NCI-H524 (cell line): ENCODE data around the gene APBA2.

ENCODE experiments used
- DNase-seq, 2 experiments: peaks; one replicate each; lab custom pipeline; 2025; lab: John Stamatoyannopoulos, UW

The APBA2 gene

DNA sequence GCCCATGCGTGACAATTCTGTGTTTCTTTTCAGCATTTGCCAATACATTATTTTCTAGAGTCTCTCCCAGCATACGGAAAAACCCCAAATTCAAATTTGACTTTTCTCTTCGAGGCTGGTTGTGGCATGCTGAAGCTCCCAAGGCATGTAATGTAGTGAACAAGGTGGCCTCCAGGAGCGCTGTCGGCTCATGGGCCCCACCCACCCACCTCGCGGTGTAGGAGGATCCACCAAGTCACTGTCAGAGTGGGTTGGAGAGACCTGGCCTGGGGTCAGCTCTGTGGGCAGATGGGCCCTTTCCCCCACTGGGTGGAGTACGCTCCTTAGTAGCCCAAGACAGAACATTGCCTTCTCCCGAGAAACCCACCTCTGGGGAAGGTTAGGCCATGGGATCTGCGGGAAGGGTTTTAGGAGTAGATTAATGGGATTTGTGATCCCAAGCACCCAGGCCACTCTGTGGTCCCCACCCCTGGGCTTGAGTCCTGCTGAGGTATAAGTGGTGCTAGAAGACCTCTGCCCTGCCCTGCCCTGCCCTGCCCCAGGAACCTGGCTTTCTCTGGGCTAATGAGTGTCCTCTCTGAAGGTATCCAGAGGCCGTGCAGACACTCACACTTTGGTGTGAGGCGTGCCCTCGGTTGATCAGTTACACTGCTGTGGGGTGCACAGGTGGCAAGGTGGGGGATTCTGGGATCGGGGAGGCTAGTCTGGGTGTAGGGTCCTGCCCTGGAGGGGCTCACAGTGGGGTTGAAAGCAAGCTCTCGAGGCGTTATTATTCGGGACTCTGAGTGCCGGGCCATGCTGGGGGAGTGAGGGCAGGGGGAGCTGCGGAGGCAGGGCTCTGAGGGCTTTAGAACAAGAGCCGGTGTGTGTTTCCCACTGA, 97.9 kb downstream of the APBA2 start:
- DNase-seq = no peak

DNA sequence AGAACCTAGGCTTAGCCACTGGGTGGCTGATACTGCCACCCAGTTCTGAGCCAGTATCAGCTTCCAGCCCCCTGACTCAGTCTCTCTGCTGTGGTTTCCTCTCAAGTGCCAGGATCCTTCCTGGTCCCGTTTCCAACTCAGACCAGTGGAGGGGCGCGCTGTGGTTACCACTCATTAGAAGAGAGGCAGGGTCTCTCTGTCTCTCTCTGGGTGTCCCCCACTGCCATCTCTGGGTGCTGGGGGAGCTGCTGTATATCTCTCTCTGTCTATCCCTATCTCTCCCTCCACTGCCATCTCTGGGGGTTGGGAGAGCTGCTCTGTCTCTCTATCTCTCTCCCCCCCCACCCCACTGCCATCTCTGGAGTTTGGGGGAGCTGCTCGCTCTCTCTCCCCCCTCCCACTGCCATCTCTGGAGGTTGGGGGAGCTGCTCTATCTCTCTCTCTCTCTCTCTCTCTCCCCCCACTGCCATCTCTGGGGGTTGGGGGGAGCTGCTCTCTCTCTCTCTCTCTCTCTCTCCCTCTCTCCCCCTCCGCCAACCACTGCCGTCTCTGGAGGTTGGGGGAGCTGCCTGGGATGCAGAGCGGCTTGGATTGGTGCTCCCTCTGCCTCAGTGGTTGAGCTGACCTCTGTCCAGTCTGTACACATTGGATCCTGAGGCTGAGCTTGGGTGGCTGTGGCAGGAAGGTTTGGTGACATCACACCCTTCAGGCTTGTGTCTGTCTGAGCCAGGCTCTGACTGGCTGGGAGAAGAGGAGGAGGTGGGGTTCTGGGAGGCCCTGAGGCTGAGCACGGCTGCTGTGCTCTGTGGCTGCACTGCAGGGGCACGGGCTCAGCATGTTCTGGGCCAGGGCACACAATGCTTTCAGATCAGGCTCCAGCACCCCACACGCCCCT, 98.9 kb downstream of the APBA2 start:
- DNase-seq = peak; percentile 41 to 71

DNA sequence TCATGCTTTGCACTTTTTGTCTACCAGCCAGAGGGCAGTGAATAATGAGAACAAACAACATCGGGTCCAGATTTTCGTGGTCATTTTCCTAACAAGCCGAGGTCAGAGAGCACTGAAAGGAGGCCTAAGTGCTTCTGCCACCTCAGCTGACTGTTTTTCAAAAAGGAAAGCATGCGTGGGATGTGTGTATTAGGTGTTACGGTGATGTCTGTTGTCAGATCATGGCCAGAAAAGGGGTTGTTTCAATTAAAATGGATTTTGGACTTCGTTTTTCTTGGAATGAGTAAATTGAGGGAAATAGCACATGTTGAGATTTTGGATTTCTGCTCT, 99.5 kb downstream of the APBA2 start:
- no peak for DNase-seq

DNA sequence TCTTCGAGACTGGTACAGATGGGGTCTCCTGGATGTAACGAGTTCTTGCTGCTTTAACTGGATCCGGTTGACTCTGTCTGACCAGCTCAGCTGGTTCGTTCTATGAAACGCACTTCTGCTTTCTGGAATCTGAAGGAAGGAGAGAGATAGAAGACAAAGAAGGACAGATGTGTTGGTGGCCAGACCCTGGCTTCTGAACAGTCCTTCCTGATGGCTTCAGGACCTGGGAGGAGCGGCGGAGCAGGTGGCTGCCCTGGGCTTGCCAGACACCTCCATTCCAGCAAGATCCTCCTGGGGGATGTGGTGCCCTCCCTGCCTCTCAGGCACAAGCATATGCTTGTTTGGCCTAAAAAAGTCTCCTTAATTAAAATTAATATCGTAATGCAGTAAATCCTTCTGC, 99.9 kb downstream of the APBA2 start:
- peak; percentile 10 to 56 for DNase-seq

DNA sequence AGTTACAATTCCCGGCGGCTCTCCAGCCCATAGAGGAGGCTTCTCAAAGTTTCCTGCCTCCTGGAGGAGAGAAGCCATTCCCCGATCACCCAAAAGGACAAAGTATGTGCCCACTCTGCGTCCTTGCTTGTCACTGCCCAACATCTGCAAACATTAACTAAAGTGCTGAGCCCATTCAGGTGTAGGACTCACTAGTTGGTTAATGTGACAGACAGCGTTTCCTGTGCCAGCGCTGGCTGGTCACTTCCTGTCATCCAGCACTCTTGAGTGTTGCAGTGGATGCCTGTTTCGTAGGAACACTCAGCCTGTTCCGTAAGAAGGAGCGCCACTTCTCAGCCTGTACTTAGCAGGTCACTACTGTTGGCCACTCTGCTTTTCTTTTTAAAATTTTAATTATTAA, 100.3 kb downstream of the APBA2 start:
- no peak for DNase-seq

DNA sequence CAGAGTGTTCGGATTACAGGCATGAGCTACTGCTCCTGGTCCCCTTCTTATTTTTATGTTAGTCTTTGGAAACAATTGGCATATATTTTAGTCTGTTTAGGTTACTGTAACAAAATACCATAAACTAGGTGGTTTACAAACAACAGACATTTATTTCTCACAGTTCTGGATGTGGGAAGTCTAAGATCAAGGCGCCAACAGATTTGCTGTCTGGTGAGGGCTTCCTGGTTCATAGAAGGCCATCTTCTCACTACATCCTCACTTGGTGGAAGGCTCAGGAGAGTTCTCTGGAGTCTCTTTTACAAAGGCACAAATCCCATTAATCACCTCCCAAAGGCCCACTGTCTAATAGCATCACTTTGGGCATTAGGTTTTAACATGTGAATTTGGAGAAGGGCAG, 101.0 kb downstream of the APBA2 start:
- DNase-seq = no peak

DNA sequence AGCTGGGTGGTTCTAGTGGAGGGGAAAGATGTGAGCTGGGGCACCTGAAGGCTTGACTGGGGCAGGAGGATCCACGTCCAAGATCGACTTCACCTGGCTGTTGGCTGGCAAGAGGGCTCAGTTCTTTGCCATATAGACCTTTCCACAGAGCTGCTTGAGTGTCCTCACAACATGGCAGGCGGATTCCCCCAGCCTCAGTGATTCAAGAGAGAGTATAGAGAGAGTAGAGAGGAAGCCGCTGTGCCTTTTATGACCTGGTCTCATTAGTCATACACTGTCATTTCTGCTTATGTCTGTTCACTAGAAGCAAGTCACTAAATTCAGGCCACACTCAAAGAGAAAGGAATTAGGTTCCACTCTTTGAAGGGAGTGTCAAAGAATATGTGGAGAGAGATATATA, 101.6 kb downstream of the APBA2 start:
- DNase-seq = no peak

DNA sequence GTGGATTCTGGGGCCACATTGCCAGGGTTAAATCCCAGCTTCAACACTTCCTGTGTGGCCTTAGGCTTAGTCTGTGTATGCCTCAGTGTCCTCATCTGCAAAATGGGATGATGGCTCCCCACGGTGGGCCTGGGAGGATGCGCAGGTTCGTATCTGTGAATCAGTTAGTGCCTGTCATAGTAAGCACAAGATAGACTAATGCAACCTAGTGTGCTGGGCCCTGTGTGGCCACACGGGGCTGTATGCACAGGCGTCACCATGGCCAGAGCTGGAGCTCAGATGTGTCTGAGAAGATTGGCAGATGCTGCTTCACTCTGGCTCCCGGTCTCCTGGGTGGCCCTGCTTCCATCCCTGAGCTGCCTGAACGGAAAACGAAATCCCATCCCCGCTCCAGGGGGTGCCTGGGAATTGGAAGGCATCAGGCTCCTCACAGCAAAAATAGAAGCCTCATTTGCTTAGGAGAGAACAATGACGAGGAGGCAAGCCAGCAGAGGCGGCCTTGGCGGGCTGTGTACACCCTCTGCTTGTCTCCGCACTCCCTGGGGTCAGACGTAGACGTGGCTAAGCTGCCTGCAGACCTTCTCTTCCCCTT, 103.6 kb downstream of the APBA2 start:
- no peak for DNase-seq

DNA sequence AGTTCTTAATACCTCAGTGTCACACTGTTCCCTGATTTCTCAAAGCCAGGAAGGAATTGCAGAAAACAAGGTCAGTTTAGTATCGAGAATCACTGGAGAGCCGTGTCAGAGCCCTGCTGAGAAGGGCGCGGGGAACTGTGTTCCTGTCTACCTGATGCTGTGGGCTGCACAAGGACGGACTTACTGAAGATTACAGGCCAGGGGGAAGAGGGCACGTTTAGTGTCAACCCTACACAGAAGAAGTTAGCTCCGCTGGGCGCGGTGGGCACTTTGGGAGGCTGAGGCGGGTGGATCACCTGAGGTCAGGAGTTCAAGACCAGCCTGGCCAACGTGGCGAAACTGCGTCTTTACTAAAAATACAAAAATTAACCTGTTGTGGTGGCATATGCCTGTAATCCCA, 104.1 kb downstream of the APBA2 start:
- DNase-seq = no peak

DNA sequence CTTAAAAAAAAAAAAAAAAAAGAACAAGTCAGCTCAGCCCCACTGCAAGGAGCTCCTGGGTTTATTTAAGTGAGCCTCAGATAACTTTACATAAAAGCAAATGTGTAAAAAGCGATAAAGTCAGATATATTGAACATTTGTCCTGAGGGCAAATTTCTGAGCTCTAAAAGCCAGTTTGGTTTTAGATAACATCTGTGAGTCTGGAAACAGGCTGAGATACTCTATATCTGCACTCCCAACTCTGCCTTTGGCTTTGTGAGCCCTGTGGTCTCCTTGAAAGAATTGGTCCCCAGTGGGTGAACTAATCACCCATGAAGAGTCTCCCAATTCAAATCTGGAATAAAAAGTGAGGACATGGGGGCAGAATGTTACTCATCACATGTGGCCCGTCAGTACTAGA, 104.6 kb downstream of the APBA2 start:
- DNase-seq = no peak

DNA sequence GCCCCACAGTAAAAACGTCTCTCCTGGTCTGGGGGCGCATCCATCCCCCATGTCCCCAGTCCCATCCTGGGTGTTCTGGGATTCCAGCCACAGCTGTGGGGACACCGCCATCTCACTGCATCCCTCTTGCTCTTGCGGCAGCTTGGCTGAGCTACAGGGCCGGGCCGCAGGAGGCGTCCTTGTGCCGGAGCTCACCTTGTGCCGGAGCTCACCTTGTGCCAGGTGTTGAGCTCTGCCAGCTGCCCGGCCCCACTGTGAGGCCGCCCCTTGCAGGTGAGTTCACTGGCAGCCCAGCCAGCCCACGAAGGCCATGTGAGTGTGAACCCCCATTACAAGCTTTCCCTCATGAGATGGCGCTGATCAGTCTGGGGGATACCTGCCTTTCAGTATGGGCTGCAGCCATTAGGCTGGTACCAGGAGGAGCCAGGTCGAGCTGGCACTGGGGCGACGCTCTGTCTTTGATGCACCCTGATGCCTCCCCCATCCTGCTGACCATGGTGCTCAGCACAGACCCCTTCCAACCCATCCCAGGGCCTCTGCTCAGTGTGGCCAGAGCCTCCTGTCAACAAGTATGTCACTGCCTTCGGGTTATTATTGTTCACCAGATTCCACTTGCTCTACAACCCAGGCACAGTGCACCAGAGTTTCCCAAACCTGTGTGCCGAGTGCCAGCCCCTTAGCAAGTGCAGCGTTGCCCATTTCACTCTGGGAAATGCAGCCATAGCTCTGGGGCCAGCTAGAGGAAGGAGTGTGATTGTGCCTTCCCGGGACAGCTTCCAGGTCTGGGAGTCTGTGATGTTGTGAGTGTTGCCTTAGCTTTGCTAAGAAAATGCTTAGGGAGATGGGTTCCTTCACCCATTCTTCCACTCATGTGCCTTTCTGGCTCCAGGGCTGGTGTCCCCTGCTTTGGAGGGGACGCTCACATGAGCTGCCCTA, 105.7 kb downstream of the APBA2 start:
- no peak for DNase-seq

DNA sequence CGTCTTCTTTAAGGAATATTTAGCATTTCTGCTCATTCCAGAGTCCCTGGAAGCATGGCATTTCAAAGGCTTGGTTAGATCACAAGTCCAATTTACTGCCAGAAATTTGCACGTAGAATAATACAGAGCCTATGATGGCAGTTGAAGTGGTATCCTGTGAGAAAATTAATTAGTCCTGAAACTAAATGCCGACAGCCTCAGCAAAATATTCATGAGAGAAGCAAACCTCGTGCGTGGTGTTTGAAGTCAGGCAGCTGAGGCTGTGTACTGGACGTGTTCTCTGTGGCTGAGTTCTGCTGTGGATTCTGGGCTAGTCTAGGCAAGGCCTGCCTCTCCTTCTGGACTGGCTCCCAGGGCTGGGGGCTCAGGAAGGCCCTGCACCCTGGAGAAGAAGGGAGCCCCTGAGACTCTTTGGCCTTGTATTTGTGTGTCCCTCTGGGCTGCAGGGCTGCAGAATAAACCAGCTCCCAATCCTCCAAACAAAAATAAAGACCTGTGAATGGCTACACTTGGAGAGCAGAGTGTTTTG, 106.6 kb downstream of the APBA2 start:
- DNase-seq = no peak

DNA sequence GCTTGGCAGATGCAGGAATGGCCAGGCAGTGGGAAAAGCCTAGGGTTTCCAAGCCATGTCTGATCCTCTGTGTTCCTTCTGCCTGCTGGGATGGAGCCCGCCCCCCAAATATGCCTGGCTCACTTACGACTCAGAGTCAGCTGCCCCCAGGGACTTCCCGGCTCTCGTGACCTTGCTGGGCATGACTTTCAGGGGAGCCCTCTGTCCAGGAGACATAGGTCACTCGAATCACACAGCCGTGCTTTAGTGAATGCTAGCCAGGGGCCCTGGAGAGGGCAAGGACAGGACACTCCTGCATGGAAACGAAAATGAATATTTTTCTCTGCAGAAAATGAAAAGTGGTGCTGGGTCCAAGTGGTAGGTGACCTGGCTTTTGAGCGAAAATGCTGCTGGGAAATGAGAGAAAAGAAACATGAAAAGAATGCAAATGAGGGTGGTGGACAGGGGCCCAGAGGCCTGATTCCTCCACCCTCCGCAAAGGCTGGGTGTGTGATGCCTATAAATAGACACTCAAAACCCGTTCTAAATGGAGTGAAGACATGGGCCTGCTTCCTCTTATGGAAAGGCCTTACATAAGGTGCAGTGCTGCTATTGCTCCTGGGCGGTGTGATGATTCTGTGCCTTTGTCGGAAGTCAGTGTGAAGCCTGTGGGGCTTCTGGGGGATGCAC, 107.4 kb downstream of the APBA2 start:
- DNase-seq = no peak

DNA sequence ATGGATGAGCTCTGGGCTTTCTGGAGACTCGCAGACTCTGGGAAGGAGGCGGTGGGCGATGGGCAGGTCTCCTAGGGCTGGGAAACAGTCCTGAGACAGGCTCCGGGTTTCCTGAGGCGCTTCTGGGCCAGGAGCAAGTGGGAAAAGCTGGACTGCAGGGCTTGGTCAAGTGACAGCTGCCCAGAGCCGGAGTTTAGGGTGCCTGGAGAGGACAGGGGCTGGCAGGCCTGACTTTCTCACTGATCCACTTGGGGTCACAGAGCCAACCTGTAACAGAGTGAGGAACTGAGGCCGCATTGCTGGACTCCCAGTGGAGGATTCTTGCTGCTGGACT, 107.9 kb downstream of the APBA2 start:
- DNase-seq = no peak

DNA sequence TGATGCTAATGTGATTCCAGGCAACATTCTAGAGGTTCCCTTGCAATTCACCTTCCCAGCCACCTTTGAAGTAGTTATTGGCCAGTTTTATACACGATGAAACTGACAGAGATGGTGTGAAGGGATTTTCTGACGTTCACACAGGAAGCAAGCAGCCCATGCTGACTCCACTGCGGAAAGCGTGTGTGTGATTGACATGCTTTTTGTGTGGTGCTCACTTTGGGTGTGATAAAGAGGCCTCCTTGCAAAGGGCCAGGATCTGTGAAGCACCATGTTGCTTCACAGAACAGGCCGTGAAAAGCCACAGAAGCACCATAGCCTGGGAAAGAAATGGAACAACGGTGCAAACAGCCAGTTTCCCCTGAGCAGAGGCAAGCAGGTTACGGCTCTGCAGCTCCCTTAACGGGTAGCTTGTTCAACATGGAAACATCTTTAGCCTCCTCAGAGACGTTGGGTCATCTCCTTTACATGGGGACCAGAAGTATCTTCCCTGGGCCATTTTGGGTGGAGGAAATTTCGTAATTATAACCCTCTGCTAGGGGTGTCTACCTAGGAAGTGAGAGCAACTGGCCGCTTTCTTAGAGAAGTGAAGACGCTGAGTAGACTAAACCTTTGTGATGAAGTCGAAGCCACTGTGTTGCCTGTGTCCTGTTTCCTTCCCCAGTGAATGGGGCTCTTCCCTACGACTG, 108.5 kb downstream of the APBA2 start:
- no peak for DNase-seq

DNA sequence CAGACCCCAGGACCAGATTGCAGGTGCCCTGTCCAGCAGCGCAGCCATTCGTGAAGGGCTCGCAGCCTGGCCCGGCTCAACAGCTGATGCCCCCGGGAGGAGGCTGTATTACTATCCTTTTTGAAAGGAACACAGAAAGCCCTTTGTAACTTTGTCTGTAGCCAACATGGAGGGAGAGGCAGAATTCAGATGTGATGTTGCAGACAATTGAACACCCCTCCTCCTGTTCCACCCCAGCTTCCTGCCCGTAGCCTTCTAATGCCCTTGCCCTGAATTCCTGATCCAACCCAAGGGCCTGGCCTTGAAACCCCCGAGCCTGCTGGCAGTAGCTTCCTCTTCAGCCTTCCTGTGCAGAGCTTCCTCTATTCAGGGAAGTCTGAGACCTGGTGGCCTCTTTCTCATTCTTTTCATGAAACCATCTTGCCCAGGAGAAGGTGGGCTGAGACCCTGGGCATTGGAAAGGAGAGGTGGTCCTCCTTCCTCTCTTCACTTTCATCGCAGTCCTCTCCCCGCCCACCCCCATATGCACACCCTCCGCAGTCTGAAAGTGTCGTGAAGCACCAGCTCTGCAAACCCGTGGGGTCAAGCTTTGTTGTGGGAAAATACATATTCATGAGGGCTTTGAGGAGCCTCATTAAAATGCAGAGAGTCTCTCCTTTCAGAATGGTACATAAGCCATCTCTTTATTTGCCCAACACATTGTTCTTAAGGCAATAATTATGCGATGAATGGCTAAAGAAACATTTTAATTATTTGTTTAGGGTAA, 109.2 kb downstream of the APBA2 start:
- no peak for DNase-seq

DNA sequence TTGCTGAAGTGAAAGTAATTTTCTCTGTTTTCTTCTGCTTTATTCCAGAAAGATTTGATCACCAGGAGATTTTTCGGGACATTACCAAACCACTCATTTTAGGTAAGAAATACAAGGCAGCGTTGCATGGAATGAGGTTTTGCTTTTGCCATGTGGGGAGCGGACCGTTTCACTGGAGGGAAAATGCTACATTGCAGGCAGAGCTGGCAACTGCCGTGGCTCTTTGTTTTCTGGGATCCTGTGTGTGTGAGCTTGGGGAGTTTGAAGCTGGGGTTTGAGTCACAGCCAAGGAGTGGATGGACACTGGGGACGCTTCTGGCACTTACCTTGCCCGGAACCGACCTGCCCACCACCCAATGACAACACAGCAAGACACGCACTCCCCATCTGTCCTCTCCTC, 109.9 kb downstream of the APBA2 start:
- DNase-seq = no peak

DNA sequence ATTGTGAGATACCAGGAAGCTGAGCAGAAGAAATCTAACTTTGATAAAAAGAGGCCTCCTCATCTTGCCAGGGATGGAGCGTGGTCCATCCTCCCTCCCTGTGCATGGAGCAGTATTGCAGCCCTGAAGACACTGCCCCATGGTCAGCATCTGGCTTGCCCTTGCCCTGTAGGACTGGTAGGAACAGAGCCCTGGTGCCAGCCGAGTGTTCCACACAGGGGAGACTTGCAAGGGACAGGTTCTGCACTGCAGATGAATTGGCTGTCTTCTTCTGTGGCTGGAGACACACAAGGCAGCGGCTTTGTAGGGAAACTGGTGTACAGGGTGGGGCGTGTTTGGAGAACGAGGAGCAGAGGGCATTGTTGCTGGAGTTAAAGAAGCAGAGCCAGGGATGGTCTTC, 110.5 kb downstream of the APBA2 start:
- DNase-seq = no peak

DNA sequence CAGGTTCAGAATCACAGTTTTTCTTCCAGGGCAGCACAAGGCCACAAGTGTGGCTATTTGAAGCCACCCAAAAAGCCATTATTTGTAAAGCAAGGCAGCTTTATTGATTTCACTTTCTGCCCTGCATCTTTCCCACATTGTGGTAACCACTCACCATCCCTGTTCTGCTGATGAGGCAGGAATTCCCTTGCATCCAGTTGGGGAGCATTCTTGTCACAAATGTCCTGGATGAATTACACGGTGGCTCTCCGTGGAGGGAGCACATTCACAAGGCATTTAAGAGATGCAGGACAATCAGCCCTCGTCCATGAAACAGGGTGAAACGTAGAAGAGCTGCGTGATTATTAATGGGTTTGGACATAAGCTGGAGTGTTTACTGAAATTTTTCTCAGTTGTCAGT, 111.2 kb downstream of the APBA2 start:
- no peak for DNase-seq

DNA sequence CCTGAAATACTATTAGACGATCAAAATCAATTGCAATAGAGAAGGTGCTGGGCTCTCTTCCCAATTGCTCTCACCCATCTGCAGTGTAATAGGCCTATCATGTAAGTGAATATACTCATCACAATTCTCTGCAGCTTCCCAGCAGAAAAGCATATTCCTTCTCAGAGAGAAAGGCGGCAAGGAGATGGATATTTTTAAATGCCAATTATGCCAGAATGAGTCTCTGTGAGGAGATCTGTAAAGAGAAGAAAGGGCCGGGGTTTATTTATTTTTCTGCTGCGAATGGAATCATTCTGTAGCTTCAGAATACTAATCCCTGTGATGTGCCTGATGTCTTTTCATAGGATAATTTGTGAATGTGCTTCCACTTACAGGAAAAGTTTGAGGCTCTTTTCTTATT, 112.0 kb downstream of the APBA2 start:
- DNase-seq = no peak
